Prostate gland (tissue), 2 donors: ENCODE data around the gene ARID4A. TPM values are rescaled to one million over a fixed set of nuclear protein-coding genes. Genes with fewer than 3 reads are reported as not detected.

ENCODE experiments used
- DNase-seq: peaks from one replicate; pipeline ENCODE4 v3.0.0-alpha.2; 2019; ENCODE audit warnings: low spot score
- H3K27ac ChIP-seq, 2 donors: fragments of 200-600 bp; sonication (generic); 2 replicates each; pipeline ENCODE4 v1.5.1; 2017 to 2019
- H3K27me3 ChIP-seq: fragments of 200-600 bp; sonication (generic); replicated peaks from 2 replicates; pipeline ENCODE4 v1.5.1; 2019; ENCODE audit not compliant: insufficient read depth
- H3K36me3 ChIP-seq, 2 donors: fragments of 200-600 bp; sonication (generic); 1 replicate in 1 of 2; 2 replicates in 1 of 2; pipeline versions ENCODE4 v1.5.1 to v1.8.1; 2017 to 2019
- H3K4me1 ChIP-seq: fragments of 200-600 bp; sonication (generic); replicated peaks from 2 replicates; pipeline ENCODE4 v1.5.1; 2019
- H3K4me3 ChIP-seq, 2 donors: fragments of 200-600 bp; sonication (generic); 2 replicates each; pipeline ENCODE4 v1.5.1; 2017 to 2019
- H3K9me3 ChIP-seq: fragments of 200-600 bp; sonication (generic); 2 replicates; pipeline ENCODE4 v1.5.1; 2017
- POLR2A ChIP-seq: fragments of 450-650 bp; IDR thresholded peaks from one replicate; pipeline ENCODE4 v1.6.1; 2016; ENCODE audit warnings: antibody characterized with exemption, mild to moderate bottlenecking
- POLR2AphosphoS5 ChIP-seq: sonication (generic); formaldehyde crosslinking; IDR thresholded peaks from one replicate; pipeline ENCODE4 v1.6.1; 2017; ENCODE audit warnings: antibody characterized with exemption
- whole genome bisulfite sequencing: methylation state at CpG from one replicate; pipeline ENCODE4 v1.1.5; 2018; 5-methylcytosine and 5-hydroxymethylcytosine counted together
- intact Hi-C: fragments of 100-400 bp; cut with DNase I; formaldehyde crosslinking; loops from one replicate; pipeline ENCODE4 v1.14.2; 2022
- total RNA-seq, 2 donors: library from RNA; depleted of rRNA; stranded (reverse); fragments of >200 nt; gene quantifications; one replicate each; pipeline ENCODE4 v1.1.0, GENCODE V29; 2016
- TF ChIP-seq, protein P1 (sequence below), 4 experiments: fragments of 200-600 bp in 2 of 4; fragments of 450-650 bp in 2 of 4; sonication (generic) in 2 of 4; IDR thresholded peaks; 1 replicate in 3 of 4; 2 replicates in 1 of 4; pipeline ENCODE4 v1.5.1; 2016 to 2019; ENCODE audit warnings: antibody characterized with exemption in 4 of 4, mild to moderate bottlenecking in 2 of 4, moderate library complexity in 2 of 4

Gene ARID4A
- total RNA-seq, 2 donors from 2014 or later = 10.0 to 14.8 TPM

DNA sequence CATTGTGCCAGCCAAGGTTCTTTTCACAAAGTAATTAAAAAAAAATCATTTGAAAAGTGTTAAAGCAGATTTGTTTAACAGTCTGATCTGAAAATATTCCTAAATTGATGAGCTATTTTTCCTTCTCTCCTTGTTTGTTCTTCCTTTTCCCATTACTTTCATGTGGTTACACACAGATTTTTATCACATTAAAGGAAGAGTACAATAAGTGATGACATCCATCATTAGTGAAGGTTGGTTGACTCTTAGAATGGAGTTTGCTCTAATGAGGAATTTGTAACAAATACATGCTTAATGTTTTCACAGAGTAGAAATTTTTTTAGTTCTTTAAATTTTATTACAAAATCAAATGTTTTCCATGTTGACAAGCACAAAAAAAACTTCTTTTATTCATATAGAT lies 78.4 kb downstream of the ARID4A start:
- Histone ChIP-seq H3K27me3 (no peaks in the 10 kb centered on the region), H3K4me1 (no peaks in the 10 kb centered on the region), H3K9me3 (no peaks in the 10 kb centered on the region), H3K36me3 (no peaks in the 10 kb centered on the region), H3K27ac (no peak overlapping the region), H3K4me3 (no peak overlapping the region)
- TF ChIP-seq, protein P1, sequence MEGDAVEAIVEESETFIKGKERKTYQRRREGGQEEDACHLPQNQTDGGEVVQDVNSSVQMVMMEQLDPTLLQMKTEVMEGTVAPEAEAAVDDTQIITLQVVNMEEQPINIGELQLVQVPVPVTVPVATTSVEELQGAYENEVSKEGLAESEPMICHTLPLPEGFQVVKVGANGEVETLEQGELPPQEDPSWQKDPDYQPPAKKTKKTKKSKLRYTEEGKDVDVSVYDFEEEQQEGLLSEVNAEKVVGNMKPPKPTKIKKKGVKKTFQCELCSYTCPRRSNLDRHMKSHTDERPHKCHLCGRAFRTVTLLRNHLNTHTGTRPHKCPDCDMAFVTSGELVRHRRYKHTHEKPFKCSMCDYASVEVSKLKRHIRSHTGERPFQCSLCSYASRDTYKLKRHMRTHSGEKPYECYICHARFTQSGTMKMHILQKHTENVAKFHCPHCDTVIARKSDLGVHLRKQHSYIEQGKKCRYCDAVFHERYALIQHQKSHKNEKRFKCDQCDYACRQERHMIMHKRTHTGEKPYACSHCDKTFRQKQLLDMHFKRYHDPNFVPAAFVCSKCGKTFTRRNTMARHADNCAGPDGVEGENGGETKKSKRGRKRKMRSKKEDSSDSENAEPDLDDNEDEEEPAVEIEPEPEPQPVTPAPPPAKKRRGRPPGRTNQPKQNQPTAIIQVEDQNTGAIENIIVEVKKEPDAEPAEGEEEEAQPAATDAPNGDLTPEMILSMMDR (IDR thresholded peaks at IDR 0.05) = no peak
- no peak for TF ChIP-seq POLR2A
- no peak for TF ChIP-seq POLR2AphosphoS5
- no peak for DNase-seq
- intact Hi-C loops = no loop called here

DNA sequence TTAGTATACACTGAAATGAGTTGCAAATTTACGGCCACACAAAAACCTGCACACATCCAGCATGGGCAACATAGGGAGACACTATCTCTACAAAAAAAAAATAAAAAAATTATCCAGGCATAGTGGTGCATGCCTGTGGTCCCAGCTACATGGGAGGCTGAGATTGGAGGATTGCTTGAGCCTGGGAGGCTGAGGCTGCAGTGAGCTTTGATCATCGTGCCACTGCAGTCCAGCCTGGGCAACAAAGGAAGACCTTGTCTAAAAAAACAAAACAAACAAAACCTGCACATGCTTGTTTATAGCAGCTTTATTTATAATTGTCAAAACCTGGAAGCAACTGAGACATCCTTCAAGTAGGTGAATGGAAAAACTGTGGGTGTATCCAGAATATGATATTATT lies 92.5 kb downstream of the ARID4A start:
- H3K4me3 ChIP-seq = no peak overlapping the region
- 67% methylated on average over 2 of the region's 2 CpGs for WGBS
- DNase-seq = no peak
- TF ChIP-seq POLR2A = no peak
- TF ChIP-seq, protein P1 (IDR thresholded peaks at IDR 0.05) = no peak
- no peaks in the 10 kb centered on the region for H3K4me1 ChIP-seq
- H3K36me3 ChIP-seq = no peaks in the 10 kb centered on the region
- no peak overlapping the region for H3K27ac ChIP-seq
- H3K9me3 ChIP-seq = no peaks in the 10 kb centered on the region
- no peaks in the 10 kb centered on the region for H3K27me3 ChIP-seq
- intact Hi-C loops = no loop called here

GRCh38 chr14:58395562-58395811 lies 97.1 kb downstream of the ARID4A start:
- 12% methylated on average over 10 of the region's 10 CpGs for WGBS
- Histone ChIP-seq H3K27ac (peak overlapping the region; percentile 83 to 84), H3K4me1 (no peaks in the 10 kb centered on the region), H3K36me3 (no peaks in the 10 kb centered on the region), H3K27me3 (no peaks in the 10 kb centered on the region), H3K4me3 (peak overlapping the region; percentile 52 to 57), H3K9me3 (no peaks in the 10 kb centered on the region)
- no peak for DNase-seq
- intact Hi-C loops = no loop called here
- TF ChIP-seq POLR2A = no peak
- no peak for TF ChIP-seq POLR2AphosphoS5
- TF ChIP-seq, protein P1 (IDR thresholded peaks at IDR 0.05) = no peak

DNA sequence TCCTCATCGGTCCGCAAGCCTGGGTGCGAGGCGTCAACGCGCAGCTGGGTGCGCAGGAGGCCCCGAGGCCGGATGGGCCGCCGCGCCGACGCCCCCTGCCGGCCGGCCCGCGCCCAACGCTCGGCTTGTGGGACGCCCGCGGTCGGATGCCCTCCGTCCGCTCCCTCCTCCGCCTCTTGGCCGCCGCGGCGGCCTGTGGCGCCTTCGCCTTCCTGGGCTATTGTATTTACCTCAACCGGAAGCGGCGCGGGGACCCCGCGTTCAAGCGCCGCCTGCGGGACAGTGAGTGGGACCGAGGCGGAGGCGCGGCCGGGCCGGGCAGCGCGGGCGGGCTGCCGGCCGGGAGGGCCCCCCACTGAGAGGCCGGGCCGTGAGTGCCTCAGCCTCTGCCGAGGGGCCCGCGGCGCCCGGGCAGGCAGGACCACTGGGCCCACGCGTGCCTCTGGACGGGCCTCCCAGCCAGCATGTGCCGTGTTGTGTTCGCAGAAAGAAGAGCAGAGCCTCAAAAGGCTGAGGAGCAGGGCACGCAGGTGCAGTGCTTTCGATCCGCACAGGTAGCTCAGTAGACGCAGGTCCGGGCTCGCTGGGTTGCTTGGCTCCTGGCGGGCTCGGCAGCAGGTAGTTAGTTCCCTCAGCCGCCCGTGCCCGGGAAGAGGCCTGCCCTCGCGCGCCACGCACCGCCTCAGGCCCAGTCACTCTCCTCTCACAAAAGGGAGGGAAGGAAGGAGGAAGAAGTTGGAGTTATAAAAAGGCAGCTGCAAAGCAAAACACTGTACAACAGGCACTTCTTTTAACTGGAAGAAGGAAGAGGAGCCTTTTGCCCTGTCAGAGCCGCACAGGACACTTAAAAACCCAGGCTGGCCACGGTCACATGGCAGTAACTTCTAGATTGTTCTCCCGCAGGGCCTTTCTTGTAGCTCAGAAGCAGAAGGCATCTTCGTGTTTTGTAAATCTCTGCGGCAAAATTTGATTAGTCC lies 97.7 kb downstream of the ARID4A start, which contains the start of gene TOMM20L:
Gene TOMM20L (plus strand): TSS at position 119 of the 977 bp plus-strand sequence. CDS start 28 bp downstream, at position 147.
- WGBS = 11% methylated on average over 75 of the region's 86 CpGs
- no peak for TF ChIP-seq POLR2AphosphoS5
- TF ChIP-seq POLR2A = peak; percentile 14
- TF ChIP-seq, protein P1 (IDR thresholded peaks at IDR 0.05) = peak; percentile 73 to 91 (median 74)

DNA sequence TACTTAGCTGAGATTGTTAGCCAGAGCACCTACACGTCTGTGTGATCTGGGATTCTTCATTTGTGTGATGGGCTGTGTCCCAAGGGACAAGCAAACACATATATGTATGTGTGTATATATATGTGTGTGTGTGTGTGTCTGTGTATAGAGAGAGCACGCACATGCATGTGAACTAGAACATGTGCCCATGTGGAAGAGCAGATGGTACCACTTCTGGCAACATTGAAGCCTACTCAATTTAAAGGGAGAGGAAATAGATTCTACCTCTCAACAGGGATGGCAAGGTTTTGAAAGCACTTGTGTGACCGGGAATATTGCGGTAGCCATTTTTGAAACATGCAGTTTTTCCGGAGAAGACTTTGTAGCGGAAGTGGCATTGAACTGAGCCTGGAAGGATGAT lies 98.8 kb downstream of the ARID4A start:
- Histone ChIP-seq H3K9me3 (no peaks in the 10 kb centered on the region), H3K27me3 (no peaks in the 10 kb centered on the region), H3K27ac (no peak overlapping the region), H3K4me3 (no peak overlapping the region), H3K36me3 (no peaks in the 10 kb centered on the region), H3K4me1 (no peaks in the 10 kb centered on the region)
- intact Hi-C loops = no loop called here
- 90% methylated on average over 6 of the region's 6 CpGs for WGBS
- DNase-seq = no peak
- TF ChIP-seq POLR2AphosphoS5 = no peak
- TF ChIP-seq, protein P1 (IDR thresholded peaks at IDR 0.05) = no peak
- no peak for TF ChIP-seq POLR2A

More for the DNA sequence above, 97.7 kb downstream of the ARID4A start, which contains the start of gene TOMM20L:
- H3K27me3 ChIP-seq = no peaks in the 10 kb centered on the region
- H3K4me3 ChIP-seq = peak within 1 kb of the TSS; percentile 52 to 57
- H3K27ac ChIP-seq = peak within 1 kb of the TSS; percentile 83 to 84
- no peaks in the 10 kb centered on the region for H3K4me1 ChIP-seq
- no peaks in the 10 kb centered on the region for H3K9me3 ChIP-seq
- peak; percentile 68 for DNase-seq
- intact Hi-C loops = no loop called here
- no peaks in the 10 kb centered on the region for H3K36me3 ChIP-seq
